GM21825 (cell line): ENCODE measurements around the gene KCNMA1.

ENCODE experiments used
- ATAC-seq: cut with Tn5 transposase; IDR thresholded peaks from one replicate; pipeline ENCODE4 v1.9.1; 2021; ENCODE audit warnings: mild to moderate bottlenecking, moderate library complexity; ENCODE audit not compliant: unreplicated experiment

The KCNMA1 gene

DNA sequence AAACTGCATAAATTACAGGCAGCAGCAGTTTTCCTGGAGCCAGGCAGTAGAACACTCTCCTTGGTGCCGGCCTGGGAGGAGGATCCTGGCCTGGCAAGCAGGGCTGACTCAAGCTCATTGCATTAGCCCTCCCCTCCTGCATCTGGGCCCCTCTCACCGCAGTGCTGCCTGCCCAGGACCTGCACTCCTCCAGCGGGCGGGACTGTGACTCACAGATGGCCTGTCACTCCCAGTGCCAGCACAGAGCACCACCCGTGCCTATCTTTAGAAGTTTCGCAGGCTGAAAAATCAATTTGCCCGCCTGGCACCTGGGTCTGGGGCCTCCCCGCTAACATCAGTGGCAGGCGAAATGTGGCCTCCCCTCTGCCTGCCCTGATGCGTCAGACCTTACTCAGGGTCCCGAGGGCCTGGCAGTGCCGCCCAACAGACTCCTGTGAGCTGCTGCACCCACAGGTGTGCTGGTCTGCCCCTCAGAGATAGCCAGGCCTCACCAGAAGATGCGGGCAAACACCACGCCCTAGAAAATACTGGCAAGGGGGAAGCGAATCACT is 123.8 kb downstream of the KCNMA1 start:
- no peak for ATAC-seq

DNA sequence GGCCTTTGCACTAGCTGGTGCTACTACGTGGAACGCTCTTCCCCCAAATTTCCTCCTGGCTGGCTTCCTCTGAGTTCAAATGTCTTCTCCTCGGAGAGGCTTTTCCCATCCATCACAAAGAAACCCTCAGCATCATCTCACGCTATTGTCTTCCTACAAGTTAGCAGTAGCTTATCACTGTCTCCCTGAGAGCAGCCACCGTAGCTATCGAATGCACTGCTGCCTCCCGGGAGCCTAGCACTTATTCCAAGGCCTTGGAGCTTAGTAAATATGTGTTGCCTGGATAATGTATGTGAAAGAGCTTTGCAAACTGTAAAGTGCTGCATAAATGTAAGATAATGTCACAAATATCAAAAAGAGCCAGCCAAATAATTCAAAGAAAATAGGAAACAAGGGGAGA is 124.4 kb downstream of the KCNMA1 start:
- no peak for ATAC-seq

DNA sequence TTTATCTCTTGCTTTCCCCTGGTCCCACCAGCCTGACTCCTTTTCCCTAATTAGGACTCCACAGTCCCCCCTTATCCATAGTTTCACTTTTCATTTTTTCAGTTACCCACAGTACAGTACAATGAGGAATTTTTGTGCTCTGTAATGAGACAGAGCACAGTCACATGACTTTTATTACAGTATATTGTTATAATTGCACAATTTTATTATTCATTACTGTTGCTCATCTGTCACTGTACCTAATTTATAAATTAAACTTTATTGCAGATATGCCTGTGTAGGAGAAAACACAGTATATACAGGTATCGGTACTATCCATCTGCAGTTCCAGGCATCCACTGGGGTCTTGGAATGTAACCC is 125.4 kb downstream of the KCNMA1 start:
- ATAC-seq = no peak

GRCh38 chr10:77511498-77512218 is 126.0 kb downstream of the KCNMA1 start:
- no peak for ATAC-seq

DNA sequence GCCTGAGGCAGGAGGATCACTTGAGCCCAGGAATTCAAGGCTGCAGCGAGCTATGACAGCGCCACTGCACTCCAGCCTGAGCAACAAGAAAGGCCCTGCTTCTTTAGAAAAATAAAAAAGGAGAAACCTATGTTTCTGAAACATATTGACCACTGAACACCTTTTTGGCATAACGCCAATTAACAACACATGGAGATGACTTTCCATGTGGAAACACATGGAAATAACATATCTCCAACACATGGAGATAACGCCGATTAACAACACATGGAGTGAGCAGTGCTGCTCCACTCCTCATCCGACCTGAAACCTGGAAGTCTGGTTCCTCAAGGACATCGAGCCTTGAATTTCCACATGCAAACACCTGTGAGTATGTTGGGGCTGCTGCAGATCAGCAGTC is 126.9 kb downstream of the KCNMA1 start:
- no peak for ATAC-seq

DNA sequence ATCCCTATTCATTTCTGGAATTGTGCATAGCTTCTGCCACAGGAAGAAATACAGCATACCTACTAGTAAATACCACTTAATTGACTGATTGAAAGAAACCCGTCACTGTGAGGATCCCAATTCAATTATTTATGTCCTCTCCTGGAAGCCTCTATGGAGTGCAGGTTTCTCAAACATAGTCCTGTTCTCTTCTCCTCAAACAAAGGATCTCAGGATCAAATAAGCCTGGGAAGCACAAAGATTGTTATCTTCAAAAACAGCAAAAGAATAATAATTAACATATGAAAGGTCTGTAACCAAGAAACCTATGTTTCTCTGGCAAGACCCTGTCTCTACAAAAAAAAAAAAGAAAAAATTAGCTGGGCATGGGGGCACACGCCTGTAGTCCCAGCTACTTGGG is 127.3 kb downstream of the KCNMA1 start:
- no peak for ATAC-seq

DNA sequence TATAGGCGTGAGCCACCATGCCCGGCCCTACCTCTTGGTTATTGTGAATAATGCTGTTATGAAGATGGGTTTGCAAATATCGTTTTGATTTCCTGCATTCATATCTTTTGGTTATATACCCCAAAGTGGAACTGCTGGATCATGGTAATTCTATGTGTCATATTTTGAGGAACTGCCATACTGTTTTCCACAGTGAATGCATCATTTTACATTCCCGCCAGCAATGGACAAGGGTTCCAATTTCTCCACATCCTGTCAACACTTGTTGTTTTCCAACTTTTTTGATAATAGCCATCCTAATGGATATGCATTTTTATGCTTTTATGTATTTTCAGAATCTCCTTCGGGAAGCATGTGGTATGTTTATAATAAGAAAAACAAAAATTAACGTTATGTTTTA is 128.2 kb downstream of the KCNMA1 start:
- no peak for ATAC-seq

GRCh38 chr10:77507291-77507880 is 130.2 kb downstream of the KCNMA1 start:
- ATAC-seq = no peak

DNA sequence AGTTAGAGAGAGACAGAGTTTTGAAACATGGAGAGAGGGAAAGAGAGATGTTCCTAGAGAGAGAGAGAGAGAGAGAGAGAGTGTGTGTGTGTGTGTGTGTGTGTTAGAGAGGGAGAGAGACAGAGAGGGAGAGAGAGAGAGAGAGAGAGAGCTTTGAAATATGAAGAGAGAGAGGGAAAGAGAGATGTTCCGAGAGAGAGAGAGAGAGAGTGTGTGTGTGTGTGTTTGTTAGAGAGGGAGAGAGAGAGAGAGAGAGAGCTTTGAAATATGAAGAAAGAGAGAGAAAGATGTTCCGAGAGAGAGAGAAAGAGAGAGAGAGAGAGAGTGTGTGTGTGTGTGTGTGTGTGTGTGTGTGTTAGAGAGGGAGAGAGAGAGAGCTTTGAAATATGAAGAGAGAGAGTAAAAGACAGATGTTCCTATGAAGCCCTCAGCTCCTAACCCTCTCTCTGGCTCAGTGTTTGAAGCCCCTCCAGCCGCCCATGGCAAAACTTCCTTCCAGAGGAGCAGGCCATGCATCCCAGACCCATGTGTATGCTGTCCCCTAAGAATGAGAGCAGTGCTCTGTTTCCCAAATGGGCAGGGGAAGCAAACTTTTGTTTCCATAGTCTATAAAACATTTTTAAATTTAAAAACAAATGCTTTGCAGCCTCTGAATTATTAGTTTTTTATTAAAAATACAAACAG is 130.9 kb downstream of the KCNMA1 start:
- ATAC-seq = no peak

DNA sequence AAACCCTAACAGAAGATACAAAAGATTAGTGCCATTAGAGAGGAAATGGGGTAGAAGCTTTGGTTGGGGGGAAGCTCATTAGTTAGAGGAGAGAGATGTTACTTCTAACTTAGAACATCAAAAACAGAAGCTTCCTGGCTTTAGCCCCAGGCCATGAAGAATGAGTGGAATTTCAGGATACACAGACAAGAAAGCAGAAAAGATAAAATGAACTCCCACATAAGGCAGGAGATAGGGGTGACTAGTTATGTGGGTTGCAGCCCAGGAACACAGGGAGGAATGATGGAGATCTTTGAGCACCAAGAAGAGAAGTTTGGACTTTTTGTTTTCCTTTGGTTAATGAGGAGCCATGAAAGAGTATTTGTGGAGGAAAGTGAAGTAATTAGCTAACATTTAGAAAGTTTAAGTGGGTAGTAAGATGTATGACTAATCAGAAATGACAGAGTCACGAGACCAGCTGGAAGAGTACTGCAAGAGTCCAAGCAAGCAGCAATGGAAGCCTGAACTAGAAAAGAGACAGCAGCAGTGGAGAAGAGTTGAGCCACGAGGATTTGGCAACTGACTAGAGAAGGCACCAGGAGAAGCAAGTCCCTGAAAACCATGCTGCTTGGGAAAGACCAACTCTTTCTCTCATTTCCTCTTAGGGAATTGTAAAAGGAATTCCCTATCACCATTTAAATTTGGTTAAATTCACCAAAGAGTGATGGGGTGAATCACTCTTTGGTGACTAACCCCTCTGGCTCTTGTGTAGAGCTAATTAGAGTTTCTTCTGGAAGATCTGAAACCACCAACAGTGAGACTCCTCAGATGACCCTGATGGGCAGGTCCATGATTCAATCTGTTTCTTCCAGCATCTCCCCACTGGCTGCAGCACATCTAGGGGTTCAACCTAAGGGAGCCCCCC is 131.9 kb downstream of the KCNMA1 start:
- no peak for ATAC-seq

DNA sequence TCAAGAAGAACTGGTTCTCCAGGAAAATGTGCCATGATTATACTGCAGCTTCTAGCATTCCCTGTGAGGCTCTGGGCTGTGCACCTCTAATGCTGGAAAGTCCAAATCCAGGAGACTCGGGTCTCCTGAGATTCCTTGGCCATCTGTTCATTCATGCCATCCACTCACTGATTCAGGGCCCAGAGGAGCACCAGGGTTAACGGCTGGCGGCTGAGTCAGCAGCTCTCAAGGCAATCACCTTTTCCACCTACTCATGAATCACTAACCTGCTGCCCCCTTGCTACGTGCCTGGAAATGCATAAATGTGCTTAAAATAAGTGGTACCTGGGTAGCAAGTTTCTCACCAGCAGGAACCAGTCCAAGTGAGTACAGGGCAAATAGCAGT is 132.7 kb downstream of the KCNMA1 start:
- no peak for ATAC-seq

- no peak for ATAC-seq
These were observed 133.3 kb downstream of the KCNMA1 start for GRCh38 chr10:77504196-77504872.

DNA sequence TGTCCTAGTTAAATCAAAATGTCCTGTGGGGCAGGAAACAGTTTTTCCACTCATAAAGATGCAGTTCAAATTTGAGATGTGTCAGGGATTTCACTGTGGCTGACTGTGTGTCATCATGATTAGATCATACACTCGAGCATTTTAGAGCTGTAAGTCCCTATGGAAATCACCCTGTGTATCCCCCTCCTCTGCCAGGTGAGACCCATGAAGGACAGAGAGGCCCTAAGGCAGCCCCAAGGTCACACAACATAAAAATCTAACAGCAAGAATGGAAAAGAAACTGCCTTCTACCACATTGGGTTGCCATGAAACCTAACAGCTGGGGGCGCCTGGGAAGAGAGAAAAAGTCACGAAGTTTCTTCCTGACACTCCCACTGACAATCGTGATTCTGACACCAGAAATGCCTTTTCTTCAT is 135.8 kb downstream of the KCNMA1 start:
- ATAC-seq = no peak

DNA sequence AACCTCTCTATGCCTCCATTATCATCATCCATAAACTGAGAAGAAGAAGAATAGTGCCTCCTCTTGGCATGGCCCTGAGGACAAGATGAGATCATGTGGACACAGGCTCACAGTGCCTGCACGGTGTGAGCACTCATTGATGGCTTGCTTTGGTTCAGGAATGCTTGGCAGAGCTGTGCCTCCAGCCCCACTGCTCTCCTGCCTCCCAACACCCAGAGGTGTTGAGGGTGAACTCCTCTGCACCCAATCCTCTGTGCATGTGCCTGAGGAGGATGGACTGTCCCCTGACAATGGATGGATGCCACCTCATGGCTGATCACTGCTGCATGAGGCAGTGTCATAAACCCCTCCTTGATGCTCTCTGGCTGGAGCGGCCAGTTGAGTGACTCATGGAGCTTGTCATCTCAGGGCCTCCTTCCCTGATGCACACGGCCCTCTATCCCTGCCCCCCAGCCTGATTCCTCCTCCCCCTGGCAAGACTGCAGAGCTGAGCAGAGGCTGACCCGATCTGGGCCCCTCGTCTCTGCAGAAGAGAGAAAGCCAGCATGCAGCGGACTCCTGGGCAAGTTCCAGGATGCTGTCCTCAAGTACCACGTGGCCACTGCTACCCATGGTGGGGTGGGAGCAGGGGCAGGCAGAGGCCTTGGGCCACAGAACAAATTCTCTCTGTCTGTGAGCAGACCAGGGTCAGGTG is 136.3 kb downstream of the KCNMA1 start:
- no peak for ATAC-seq

- ATAC-seq = peak; percentile 52
These were observed 136.9 kb downstream of the KCNMA1 start for GRCh38 chr10:77500754-77501151.

GRCh38 chr10:77498829-77499228 is 138.8 kb downstream of the KCNMA1 start:
- ATAC-seq = no peak

- no peak for ATAC-seq
These were observed 139.4 kb downstream of the KCNMA1 start for GRCh38 chr10:77498210-77498609.

DNA sequence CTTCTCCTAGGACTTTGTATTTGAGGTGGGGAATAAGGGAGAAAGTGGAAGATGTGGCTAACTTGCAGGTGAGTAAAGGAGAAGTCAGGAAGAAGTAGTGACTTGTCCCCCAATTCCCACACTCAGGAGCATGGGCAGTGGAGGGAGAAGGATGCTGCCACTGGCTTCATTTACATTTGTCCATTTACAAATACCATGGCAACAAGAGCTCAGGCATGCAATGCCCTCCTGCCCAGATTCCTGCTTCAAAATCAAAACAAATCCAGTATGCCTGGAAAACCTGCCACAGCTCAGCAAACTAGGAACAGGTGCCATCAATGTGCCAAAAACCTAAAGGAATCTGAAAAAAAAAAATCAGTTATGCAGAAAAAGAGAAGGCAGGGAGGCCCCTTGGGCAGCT is 139.9 kb downstream of the KCNMA1 start:
- no peak for ATAC-seq

DNA sequence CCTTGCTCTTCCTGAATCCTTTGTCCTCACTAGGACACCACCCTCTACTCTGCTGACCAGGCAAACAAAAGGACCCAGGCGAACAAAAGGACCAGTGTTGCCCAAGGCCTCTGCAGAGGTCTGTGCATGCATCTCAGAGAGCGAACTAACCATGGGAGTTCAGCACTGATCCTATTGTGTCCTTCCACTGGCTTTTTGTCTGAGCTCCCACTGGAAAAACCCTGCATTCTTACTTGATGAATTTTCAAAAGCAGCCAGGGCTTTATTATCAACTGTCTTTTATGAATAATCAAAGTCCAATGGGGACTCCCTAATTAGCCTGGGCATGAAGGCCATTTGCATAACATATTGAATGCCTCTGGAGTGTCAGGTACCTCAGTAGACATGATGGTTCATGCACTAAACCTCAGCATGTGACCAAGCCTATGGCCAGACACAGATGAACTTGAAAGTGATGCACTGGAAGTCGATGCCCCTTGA is 140.6 kb downstream of the KCNMA1 start:
- ATAC-seq = no peak
